ENCODE data around the gene ATP7A.
"Not testable (repeated sequence)": the region's sequence is repeated elsewhere in the genome, so short reads cannot be mapped to it uniquely, and the experiment has no call there.

Gene ATP7A

GRCh38 chrX:78064698-78065601, 154.5 kb downstream of the ATP7A start:
- not testable (repeated sequence) for H3K4me1 ChIP-seq (ENCODE audit: control insufficient read depth in 5 of 5, insufficient read depth in 5 of 5, low read length in 5 of 5); H3K4me3 ChIP-seq (ENCODE audit: low read depth in 1 of 5, low read length in 5 of 5); H3K27me3 ChIP-seq (ENCODE audit: control insufficient read depth in 5 of 5, insufficient read depth in 4 of 5, low read length in 5 of 5); H3K27ac ChIP-seq (ENCODE audit: low read depth, low read length); H3K9ac ChIP-seq (ENCODE audit: low read length in 5 of 5); H3K36me3 ChIP-seq (ENCODE audit: control insufficient read depth in 5 of 5, insufficient read depth in 5 of 5, low read length in 5 of 5)
- H3K9me3 ChIP-seq (ENCODE audit: control insufficient read depth in 5 of 5, low read length in 5 of 5), result peaks cover 0 to 17% (median 12%) of the 10 kb centered on the region in 5 donors

- no peak overlapping the region for H3K9ac ChIP-seq (ENCODE audit: low read length in 5 of 5)
- H3K27ac ChIP-seq (ENCODE audit: low read depth, low read length), result no peak overlapping the region
- no peaks in the 10 kb centered on the region for H3K27me3 ChIP-seq (ENCODE audit: control insufficient read depth in 5 of 5, insufficient read depth in 4 of 5, low read length in 5 of 5)
- H3K9me3 ChIP-seq (ENCODE audit: control insufficient read depth in 5 of 5, low read length in 5 of 5), result peaks cover 0 to 17% (median 12%) of the 10 kb centered on the region in 5 donors
- no peaks in the 10 kb centered on the region for H3K36me3 ChIP-seq (ENCODE audit: control insufficient read depth in 5 of 5, insufficient read depth in 5 of 5, low read length in 5 of 5)
- no peak overlapping the region for H3K4me3 ChIP-seq (ENCODE audit: low read depth in 1 of 5, low read length in 5 of 5)
- H3K4me1 ChIP-seq (ENCODE audit: control insufficient read depth in 5 of 5, insufficient read depth in 5 of 5, low read length in 5 of 5), result no peaks in the 10 kb centered on the region
Observed at GRCh38 chrX:78066110-78066509, 155.6 kb downstream of the ATP7A start.

- Histone ChIP-seq H3K4me1 (ENCODE audit: control insufficient read depth in 5 of 5, insufficient read depth in 5 of 5, low read length in 5 of 5) (no peaks in the 10 kb centered on the region), H3K9me3 (ENCODE audit: control insufficient read depth in 5 of 5, low read length in 5 of 5) (peaks cover 2 to 26% (median 18%) of the 10 kb centered on the region in 5 donors), H3K27ac (ENCODE audit: low read depth, low read length) (no peak overlapping the region), H3K36me3 (ENCODE audit: control insufficient read depth in 5 of 5, insufficient read depth in 5 of 5, low read length in 5 of 5) (no peaks in the 10 kb centered on the region), H3K27me3 (ENCODE audit: control insufficient read depth in 5 of 5, insufficient read depth in 4 of 5, low read length in 5 of 5) (no peaks in the 10 kb centered on the region), H3K4me3 (ENCODE audit: low read depth in 1 of 5, low read length in 5 of 5) (no peak overlapping the region), H3K9ac (ENCODE audit: low read length in 5 of 5) (no peak overlapping the region)
Observed at GRCh38 chrX:78071331-78071730, 160.8 kb downstream of the ATP7A start.

- H3K4me3 ChIP-seq (ENCODE audit: low read depth in 1 of 5, low read length in 5 of 5); H3K36me3 ChIP-seq (ENCODE audit: control insufficient read depth in 5 of 5, insufficient read depth in 5 of 5, low read length in 5 of 5); H3K27me3 ChIP-seq (ENCODE audit: control insufficient read depth in 5 of 5, insufficient read depth in 4 of 5, low read length in 5 of 5); H3K27ac ChIP-seq (ENCODE audit: low read depth, low read length); H3K4me1 ChIP-seq (ENCODE audit: control insufficient read depth in 5 of 5, insufficient read depth in 5 of 5, low read length in 5 of 5); H3K9ac ChIP-seq (ENCODE audit: low read length in 5 of 5): not testable (repeated sequence)
- H3K9me3 ChIP-seq (ENCODE audit: control insufficient read depth in 5 of 5, low read length in 5 of 5), result peaks cover 2 to 31% (median 18%) of the 10 kb centered on the region in 5 donors
Observed at GRCh38 chrX:78073147-78074077, 162.9 kb downstream of the ATP7A start.

GRCh38 chrX:78074088-78074487, 163.6 kb downstream of the ATP7A start:
- H3K9ac ChIP-seq (ENCODE audit: low read length in 5 of 5), result no peak overlapping the region
- no peak overlapping the region for H3K4me3 ChIP-seq (ENCODE audit: low read depth in 1 of 5, low read length in 5 of 5)

GRCh38 chrX:78075787-78076389, 165.4 kb downstream of the ATP7A start:
- peaks cover 2 to 24% (median 8%) of the 10 kb centered on the region in 5 donors for H3K9me3 ChIP-seq (ENCODE audit: control insufficient read depth in 5 of 5, low read length in 5 of 5)
- H3K27ac ChIP-seq (ENCODE audit: low read depth, low read length), result no peak overlapping the region
- H3K9ac ChIP-seq (ENCODE audit: low read length in 5 of 5), result no peak overlapping the region
- H3K4me1 ChIP-seq (ENCODE audit: control insufficient read depth in 5 of 5, insufficient read depth in 5 of 5, low read length in 5 of 5), result no peaks in the 10 kb centered on the region
- no peak overlapping the region for H3K4me3 ChIP-seq (ENCODE audit: low read depth in 1 of 5, low read length in 5 of 5)
- no peaks in the 10 kb centered on the region for H3K36me3 ChIP-seq (ENCODE audit: control insufficient read depth in 5 of 5, insufficient read depth in 5 of 5, low read length in 5 of 5)
- no peaks in the 10 kb centered on the region for H3K27me3 ChIP-seq (ENCODE audit: control insufficient read depth in 5 of 5, insufficient read depth in 4 of 5, low read length in 5 of 5)

More at GRCh38 chrX:78074088-78074487, 163.6 kb downstream of the ATP7A start:
- H3K27ac ChIP-seq (ENCODE audit: low read depth, low read length), result no peak overlapping the region
- H3K9me3 ChIP-seq (ENCODE audit: control insufficient read depth in 5 of 5, low read length in 5 of 5), result peaks cover 2 to 28% (median 11%) of the 10 kb centered on the region in 5 donors
- H3K4me1 ChIP-seq (ENCODE audit: control insufficient read depth in 5 of 5, insufficient read depth in 5 of 5, low read length in 5 of 5), result no peaks in the 10 kb centered on the region
- H3K36me3 ChIP-seq (ENCODE audit: control insufficient read depth in 5 of 5, insufficient read depth in 5 of 5, low read length in 5 of 5), result no peaks in the 10 kb centered on the region
- no peaks in the 10 kb centered on the region for H3K27me3 ChIP-seq (ENCODE audit: control insufficient read depth in 5 of 5, insufficient read depth in 4 of 5, low read length in 5 of 5)

- not testable (repeated sequence) for H3K27ac ChIP-seq (ENCODE audit: low read depth, low read length); H3K27me3 ChIP-seq (ENCODE audit: control insufficient read depth in 5 of 5, insufficient read depth in 4 of 5, low read length in 5 of 5); H3K9ac ChIP-seq (ENCODE audit: low read length in 5 of 5); H3K36me3 ChIP-seq (ENCODE audit: control insufficient read depth in 5 of 5, insufficient read depth in 5 of 5, low read length in 5 of 5); H3K9me3 ChIP-seq (ENCODE audit: control insufficient read depth in 5 of 5, low read length in 5 of 5); H3K4me3 ChIP-seq (ENCODE audit: low read depth in 1 of 5, low read length in 5 of 5); H3K4me1 ChIP-seq (ENCODE audit: control insufficient read depth in 5 of 5, insufficient read depth in 5 of 5, low read length in 5 of 5)
Observed at GRCh38 chrX:78081413-78081812, 170.9 kb downstream of the ATP7A start.

- Histone ChIP-seq H3K27me3 (ENCODE audit: control insufficient read depth in 5 of 5, insufficient read depth in 4 of 5, low read length in 5 of 5) (peaks cover 0 to 13% (median 0%) of the 10 kb centered on the region in 5 donors), H3K27ac (ENCODE audit: low read depth, low read length) (no peak overlapping the region), H3K36me3 (ENCODE audit: control insufficient read depth in 5 of 5, insufficient read depth in 5 of 5, low read length in 5 of 5) (no peaks in the 10 kb centered on the region), H3K4me3 (ENCODE audit: low read depth in 1 of 5, low read length in 5 of 5) (no peak overlapping the region), H3K9me3 (ENCODE audit: control insufficient read depth in 5 of 5, low read length in 5 of 5) (peaks cover 0 to 4% (median 0%) of the 10 kb centered on the region in 5 donors), H3K4me1 (ENCODE audit: control insufficient read depth in 5 of 5, insufficient read depth in 5 of 5, low read length in 5 of 5) (no peaks in the 10 kb centered on the region), H3K9ac (ENCODE audit: low read length in 5 of 5) (no peak overlapping the region)
Observed at GRCh38 chrX:78092296-78092695, 181.8 kb downstream of the ATP7A start.

- Histone ChIP-seq H3K4me3 (ENCODE audit: low read depth in 1 of 5, low read length in 5 of 5) (no peak overlapping the region), H3K9me3 (ENCODE audit: control insufficient read depth in 5 of 5, low read length in 5 of 5) (no peaks in the 10 kb centered on the region), H3K27me3 (ENCODE audit: control insufficient read depth in 5 of 5, insufficient read depth in 4 of 5, low read length in 5 of 5) (peaks cover 2 to 14% (median 8%) of the 10 kb centered on the region in 5 donors), H3K4me1 (ENCODE audit: control insufficient read depth in 5 of 5, insufficient read depth in 5 of 5, low read length in 5 of 5) (no peaks in the 10 kb centered on the region), H3K27ac (ENCODE audit: low read depth, low read length) (no peak overlapping the region), H3K36me3 (ENCODE audit: control insufficient read depth in 5 of 5, insufficient read depth in 5 of 5, low read length in 5 of 5) (no peaks in the 10 kb centered on the region), H3K9ac (ENCODE audit: low read length in 5 of 5) (no peak overlapping the region)
Observed at GRCh38 chrX:78098108-78098507, 187.6 kb downstream of the ATP7A start.
